Mesothelial cell of epicardium (in vitro differentiated cells): Measurements from ENCODE around the gene DNER. TPM values are rescaled to one million over a fixed set of nuclear protein-coding genes. Genes with fewer than 3 reads are reported as not detected.

Experiments used
- DNase-seq, 2 experiments: peaks; one replicate each; pipeline ENCODE4 v3.0.0; 2021; ENCODE audit warnings: low spot score in 2 of 2; ENCODE audit not compliant: unreplicated experiment in 2 of 2
- H3K27ac Mint-ChIP-seq: 2 replicates; pipeline ENCODE4 v1.8.0; 2021; ENCODE audit warnings: mixed read lengths
- H3K27me3 Mint-ChIP-seq: 2 replicates; pipeline ENCODE4 v1.8.0; 2021; ENCODE audit warnings: low read depth, mixed read lengths
- H3K36me3 Mint-ChIP-seq: 2 replicates; pipeline ENCODE4 v1.8.0; 2021; ENCODE audit warnings: mixed read lengths
- H3K4me1 Mint-ChIP-seq: 2 replicates; pipeline ENCODE4 v1.8.0; 2021; ENCODE audit warnings: mixed read lengths
- H3K4me3 Mint-ChIP-seq: 2 replicates; pipeline ENCODE4 v1.8.0; 2021; ENCODE audit warnings: mild to moderate bottlenecking, moderate library complexity, mixed read lengths
- H3K9me3 Mint-ChIP-seq: 2 replicates; pipeline ENCODE4 v1.8.0; 2021; ENCODE audit warnings: mixed read lengths
- total RNA-seq: library from RNA; stranded (reverse); gene quantifications from 3 replicates; pipeline ENCODE4 v1.2.1, GENCODE V29; 2021
- TF ChIP-seq, protein P1 (sequence below): fragments of 200-600 bp; sonication (generic); IDR thresholded peaks from one replicate; pipeline ENCODE4 v1.5.0; 2021; ENCODE audit warnings: antibody characterized with exemption; ENCODE audit not compliant: unreplicated experiment

The DNER gene
- total RNA-seq, 1 donor from 2014 or later, result not detected

DNA sequence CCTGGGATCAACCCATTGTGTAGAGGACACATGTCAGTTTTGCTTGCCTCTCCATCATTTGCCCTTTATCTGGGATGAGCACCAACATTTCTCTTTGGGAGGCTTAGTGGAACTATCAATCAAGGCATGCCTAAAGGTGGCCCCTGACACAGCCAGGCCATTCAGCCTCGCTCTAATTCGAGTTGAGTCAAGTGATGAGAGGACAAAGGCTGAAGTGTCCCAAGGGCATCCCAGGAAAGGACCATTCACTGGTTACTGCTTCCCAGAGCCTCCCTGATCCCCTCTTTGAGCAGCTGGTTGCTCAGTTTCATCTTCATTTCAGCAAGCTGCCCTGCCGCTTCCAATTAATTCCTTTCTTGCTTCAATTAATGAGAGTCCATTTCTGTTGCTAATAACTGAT, 63.5 kb downstream of the DNER start:
- Mint-ChIP-seq H3K9me3 (no peaks in the 10 kb centered on the region), H3K27me3 (peaks cover 36% of the 10 kb centered on the region), H3K4me3 (no peak overlapping the region), H3K36me3 (no peaks in the 10 kb centered on the region), H3K4me1 (no peaks in the 10 kb centered on the region), H3K27ac (no peak overlapping the region)
- TF ChIP-seq, protein P1, sequence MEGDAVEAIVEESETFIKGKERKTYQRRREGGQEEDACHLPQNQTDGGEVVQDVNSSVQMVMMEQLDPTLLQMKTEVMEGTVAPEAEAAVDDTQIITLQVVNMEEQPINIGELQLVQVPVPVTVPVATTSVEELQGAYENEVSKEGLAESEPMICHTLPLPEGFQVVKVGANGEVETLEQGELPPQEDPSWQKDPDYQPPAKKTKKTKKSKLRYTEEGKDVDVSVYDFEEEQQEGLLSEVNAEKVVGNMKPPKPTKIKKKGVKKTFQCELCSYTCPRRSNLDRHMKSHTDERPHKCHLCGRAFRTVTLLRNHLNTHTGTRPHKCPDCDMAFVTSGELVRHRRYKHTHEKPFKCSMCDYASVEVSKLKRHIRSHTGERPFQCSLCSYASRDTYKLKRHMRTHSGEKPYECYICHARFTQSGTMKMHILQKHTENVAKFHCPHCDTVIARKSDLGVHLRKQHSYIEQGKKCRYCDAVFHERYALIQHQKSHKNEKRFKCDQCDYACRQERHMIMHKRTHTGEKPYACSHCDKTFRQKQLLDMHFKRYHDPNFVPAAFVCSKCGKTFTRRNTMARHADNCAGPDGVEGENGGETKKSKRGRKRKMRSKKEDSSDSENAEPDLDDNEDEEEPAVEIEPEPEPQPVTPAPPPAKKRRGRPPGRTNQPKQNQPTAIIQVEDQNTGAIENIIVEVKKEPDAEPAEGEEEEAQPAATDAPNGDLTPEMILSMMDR, result no peak
- DNase-seq, result no peak

DNA sequence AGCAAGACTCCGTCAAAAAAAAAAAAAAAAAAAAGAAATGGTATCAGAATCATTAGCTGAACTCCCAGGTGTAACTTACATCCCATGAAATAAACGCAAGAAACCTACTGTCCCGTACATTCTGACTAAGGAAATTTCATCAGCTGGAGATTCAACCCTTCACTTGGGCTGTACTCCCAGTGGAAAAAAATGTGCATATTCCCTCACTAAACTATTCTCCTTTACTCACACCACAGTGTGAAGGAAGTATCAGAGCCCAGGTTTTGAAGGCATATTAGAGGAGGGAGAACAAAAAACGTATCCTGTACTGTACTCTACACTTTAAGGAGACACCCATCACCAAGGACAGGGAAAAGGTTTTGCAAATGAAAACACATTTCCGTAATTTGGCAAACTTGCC, 64.3 kb downstream of the DNER start:
- Mint-ChIP-seq H3K9me3 (no peaks in the 10 kb centered on the region), H3K4me3 (no peak overlapping the region), H3K4me1 (peaks cover 2% of the 10 kb centered on the region), H3K27ac (no peak overlapping the region), H3K27me3 (peaks cover 32% of the 10 kb centered on the region), H3K36me3 (no peaks in the 10 kb centered on the region)
- TF ChIP-seq, protein P1, result no peak
- DNase-seq, result no peak

DNA sequence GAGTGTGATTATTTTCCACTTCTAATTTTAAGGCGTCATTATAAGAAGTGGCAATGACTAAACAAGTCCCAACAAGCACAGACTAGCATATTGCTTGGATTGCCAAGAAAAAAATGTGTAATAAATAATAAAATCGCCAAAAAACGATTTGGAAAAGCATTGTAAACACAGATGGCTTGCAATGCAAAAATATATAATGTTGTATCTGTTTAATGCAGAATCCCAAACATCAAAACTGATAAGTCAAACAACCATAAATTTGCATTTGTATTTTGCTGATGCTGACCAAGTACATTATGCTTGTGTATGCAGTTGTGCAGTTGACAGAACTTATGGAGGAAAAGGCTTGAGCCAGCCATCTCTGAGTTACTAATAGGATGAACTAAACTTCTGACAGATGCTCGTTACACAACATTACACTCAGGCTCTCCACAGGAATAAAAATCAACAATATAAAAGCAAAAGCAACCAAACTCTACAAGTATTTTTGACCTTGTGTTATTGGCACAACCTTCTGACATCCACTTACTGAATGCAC, 68.1 kb downstream of the DNER start:
- DNase-seq, result no peak
- Mint-ChIP-seq H3K9me3 (no peaks in the 10 kb centered on the region), H3K4me1 (peaks cover 2% of the 10 kb centered on the region), H3K27me3 (peaks cover 12% of the 10 kb centered on the region), H3K36me3 (no peaks in the 10 kb centered on the region), H3K4me3 (no peak overlapping the region), H3K27ac (no peak overlapping the region)
- TF ChIP-seq, protein P1, result no peak

DNA sequence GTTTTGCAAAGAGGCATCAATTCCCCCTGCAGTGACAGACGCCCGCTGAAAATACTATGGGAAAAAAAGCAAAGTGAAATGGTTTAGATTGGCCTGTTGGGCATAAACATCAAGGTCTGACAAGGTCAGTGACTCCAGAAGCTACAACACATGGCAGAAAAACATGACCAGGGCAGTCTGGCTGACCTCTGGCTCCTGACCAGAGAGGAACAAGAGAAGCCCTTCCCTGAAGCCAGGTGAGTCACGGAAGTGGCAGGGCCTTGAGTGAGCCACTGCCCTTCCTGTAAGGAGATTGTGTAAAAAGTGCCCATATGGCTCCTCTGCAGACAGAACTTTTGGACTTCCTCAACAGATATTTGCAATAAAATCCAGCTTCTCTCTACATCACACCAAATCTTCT, 72.0 kb downstream of the DNER start:
- Mint-ChIP-seq H3K4me3 (no peak overlapping the region), H3K27me3 (peaks cover 8% of the 10 kb centered on the region), H3K9me3 (no peaks in the 10 kb centered on the region), H3K36me3 (no peaks in the 10 kb centered on the region), H3K4me1 (peaks cover 2% of the 10 kb centered on the region), H3K27ac (no peak overlapping the region)
- TF ChIP-seq, protein P1, result no peak
- no peak for DNase-seq

DNA sequence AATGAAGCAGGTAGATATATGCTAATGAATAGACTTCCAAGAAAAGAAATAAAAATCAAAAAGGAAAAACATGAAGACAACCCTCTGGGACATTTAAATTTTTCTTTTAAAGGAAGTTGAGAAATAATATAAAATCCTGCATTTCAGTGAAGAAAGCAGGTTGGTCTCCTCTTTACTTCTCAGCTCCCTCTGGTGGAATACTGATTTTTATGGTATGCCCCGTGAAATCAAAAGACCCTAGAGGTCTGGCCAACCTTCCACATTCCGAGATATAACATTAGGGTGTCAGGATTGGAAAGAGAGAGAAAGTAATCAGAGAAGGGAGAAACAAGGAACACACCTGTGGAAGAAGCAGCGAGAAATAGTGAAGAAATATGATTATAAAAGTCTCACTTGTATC, 72.7 kb downstream of the DNER start:
- TF ChIP-seq, protein P1, result no peak
- no peaks in the 10 kb centered on the region for H3K9me3 Mint-ChIP-seq

DNA sequence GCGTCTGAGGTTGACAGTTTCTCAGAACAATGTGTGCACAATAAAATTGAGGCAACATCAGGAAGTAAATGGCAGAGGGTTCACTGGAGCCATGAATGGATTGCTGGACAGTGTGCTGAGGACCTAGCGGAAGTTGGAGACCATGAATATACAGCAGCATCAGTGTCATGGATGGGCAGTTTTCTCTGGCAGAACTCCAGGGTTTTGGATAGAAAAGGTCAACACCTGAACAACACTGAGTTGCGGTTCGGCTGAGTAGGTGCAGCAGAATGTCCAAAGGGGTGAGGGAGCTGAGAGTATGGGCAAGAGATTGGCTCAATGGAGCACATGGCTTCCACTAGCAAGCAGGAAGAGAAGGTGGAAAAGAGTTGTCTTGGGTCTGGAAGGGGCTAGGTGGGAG, 73.7 kb downstream of the DNER start:
- Mint-ChIP-seq H3K4me3 (no peak overlapping the region), H3K4me1 (peaks cover 1% of the 10 kb centered on the region), H3K27me3 (peaks cover 16% of the 10 kb centered on the region), H3K36me3 (no peaks in the 10 kb centered on the region), H3K27ac (no peak overlapping the region), H3K9me3 (no peaks in the 10 kb centered on the region)
- DNase-seq, result no peak
- TF ChIP-seq, protein P1, result no peak

More for the DNA sequence above, 72.7 kb downstream of the DNER start:
- Mint-ChIP-seq H3K27me3 (peaks cover 12% of the 10 kb centered on the region), H3K36me3 (no peaks in the 10 kb centered on the region), H3K4me3 (no peak overlapping the region), H3K4me1 (peaks cover 2% of the 10 kb centered on the region), H3K27ac (no peak overlapping the region)
- no peak for DNase-seq
